NT2/D1 (cell line): Measurements from ENCODE around the gene KIAA1210.

Experiments used
- SUZ12 ChIP-seq: IDR thresholded peaks from 2 replicates; pipeline ENCODE4 v1.6.1; 2011; ENCODE audit not compliant: insufficient read length, insufficient read depth; ENCODE audit errors: extremely low read depth
- YY1 ChIP-seq: IDR thresholded peaks from 2 replicates; pipeline ENCODE4 v1.6.1; 2011; ENCODE audit not compliant: insufficient read length, insufficient read depth
- ZNF274 ChIP-seq: IDR thresholded peaks from 2 replicates; pipeline ENCODE4 v1.6.1; 2011; ENCODE audit warnings: mild to moderate bottlenecking, low read depth, low read length

DNA sequence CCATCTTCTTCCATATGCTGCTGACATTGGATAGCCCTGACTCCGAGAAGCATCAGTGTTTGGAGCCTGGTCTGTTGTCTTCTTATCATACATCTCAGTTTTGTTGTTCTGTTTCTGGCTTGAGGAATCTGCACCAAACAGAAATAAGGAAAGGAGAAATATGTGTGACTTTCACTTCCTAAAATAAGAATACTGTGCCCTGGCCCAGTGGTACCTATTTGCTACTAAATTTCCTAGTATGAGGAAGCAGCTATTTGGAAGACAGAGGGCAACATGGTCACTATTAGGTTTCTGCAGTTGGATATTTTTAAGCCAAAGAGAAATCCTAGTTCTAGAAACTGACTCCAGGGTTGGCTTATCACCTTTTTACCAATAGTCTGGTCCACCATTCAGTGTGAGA, 38.0 kb downstream of the KIAA1210 start:
- TF ChIP-seq ZNF274 (no peak), YY1 (no peak), SUZ12 (no peak)
